Measurements from ENCODE around the gene FBXW5. TPM values are rescaled to one million over a fixed set of nuclear protein-coding genes. Genes with fewer than 3 reads are reported as not detected.

The FBXW5 gene
- total RNA-seq, 1 experiment from 2014 or later = 70.5 TPM

DNA sequence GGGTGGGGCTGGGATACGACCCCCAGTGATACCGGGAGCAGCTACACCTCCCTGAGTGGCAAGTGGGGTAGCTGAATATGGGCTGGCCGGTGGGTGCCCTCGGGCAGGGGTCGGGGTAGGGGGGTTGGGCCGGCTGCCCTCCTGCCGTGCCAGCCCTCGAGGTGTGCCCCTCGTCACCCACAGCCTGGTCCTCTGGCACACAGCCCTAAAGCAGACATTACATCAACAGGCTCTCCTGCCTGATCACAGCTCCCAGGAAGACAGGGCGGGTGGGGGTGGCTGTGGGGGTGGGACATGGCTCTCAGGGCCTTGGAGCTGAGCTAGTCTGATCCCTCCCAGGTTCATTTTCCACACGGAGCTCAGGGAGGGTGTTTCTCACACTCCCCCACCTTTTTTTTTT is 23.2 kb downstream of the FBXW5 start:
- Mint-ChIP-seq H3K36me3 (peaks cover 47% of the 10 kb centered on the region), H3K27me3 (ENCODE audit: low read depth) (no peaks in the 10 kb centered on the region), H3K4me3 (no peak overlapping the region), H3K4me1 (no peaks in the 10 kb centered on the region), H3K27ac (no peak overlapping the region), H3K9me3 (no peaks in the 10 kb centered on the region)
- ChIA-PET CTCF (no interaction called here), POLR2A (no interaction called here)
- no peak for ATAC-seq
- TF ChIP-seq, protein P1, sequence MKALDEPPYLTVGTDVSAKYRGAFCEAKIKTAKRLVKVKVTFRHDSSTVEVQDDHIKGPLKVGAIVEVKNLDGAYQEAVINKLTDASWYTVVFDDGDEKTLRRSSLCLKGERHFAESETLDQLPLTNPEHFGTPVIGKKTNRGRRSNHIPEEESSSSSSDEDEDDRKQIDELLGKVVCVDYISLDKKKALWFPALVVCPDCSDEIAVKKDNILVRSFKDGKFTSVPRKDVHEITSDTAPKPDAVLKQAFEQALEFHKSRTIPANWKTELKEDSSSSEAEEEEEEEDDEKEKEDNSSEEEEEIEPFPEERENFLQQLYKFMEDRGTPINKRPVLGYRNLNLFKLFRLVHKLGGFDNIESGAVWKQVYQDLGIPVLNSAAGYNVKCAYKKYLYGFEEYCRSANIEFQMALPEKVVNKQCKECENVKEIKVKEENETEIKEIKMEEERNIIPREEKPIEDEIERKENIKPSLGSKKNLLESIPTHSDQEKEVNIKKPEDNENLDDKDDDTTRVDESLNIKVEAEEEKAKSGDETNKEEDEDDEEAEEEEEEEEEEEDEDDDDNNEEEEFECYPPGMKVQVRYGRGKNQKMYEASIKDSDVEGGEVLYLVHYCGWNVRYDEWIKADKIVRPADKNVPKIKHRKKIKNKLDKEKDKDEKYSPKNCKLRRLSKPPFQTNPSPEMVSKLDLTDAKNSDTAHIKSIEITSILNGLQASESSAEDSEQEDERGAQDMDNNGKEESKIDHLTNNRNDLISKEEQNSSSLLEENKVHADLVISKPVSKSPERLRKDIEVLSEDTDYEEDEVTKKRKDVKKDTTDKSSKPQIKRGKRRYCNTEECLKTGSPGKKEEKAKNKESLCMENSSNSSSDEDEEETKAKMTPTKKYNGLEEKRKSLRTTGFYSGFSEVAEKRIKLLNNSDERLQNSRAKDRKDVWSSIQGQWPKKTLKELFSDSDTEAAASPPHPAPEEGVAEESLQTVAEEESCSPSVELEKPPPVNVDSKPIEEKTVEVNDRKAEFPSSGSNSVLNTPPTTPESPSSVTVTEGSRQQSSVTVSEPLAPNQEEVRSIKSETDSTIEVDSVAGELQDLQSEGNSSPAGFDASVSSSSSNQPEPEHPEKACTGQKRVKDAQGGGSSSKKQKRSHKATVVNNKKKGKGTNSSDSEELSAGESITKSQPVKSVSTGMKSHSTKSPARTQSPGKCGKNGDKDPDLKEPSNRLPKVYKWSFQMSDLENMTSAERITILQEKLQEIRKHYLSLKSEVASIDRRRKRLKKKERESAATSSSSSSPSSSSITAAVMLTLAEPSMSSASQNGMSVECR (CRISPR knock-in tag; IDR thresholded peaks at IDR 0.05; ENCODE audit: borderline replicate concordance) = no peak
- TF ChIP-seq SOX15 (CRISPR knock-in tag; IDR thresholded peaks at IDR 0.05) = no peak
- TF ChIP-seq SMAD3 (CRISPR knock-in tag; IDR thresholded peaks at IDR 0.05; ENCODE audit: borderline replicate concordance) = no peak
- no peak for TF ChIP-seq JAZF1 (CRISPR knock-in tag; IDR thresholded peaks at IDR 0.05)
- TF ChIP-seq, protein P2, sequence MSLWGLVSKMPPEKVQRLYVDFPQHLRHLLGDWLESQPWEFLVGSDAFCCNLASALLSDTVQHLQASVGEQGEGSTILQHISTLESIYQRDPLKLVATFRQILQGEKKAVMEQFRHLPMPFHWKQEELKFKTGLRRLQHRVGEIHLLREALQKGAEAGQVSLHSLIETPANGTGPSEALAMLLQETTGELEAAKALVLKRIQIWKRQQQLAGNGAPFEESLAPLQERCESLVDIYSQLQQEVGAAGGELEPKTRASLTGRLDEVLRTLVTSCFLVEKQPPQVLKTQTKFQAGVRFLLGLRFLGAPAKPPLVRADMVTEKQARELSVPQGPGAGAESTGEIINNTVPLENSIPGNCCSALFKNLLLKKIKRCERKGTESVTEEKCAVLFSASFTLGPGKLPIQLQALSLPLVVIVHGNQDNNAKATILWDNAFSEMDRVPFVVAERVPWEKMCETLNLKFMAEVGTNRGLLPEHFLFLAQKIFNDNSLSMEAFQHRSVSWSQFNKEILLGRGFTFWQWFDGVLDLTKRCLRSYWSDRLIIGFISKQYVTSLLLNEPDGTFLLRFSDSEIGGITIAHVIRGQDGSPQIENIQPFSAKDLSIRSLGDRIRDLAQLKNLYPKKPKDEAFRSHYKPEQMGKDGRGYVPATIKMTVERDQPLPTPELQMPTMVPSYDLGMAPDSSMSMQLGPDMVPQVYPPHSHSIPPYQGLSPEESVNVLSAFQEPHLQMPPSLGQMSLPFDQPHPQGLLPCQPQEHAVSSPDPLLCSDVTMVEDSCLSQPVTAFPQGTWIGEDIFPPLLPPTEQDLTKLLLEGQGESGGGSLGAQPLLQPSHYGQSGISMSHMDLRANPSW (CRISPR knock-in tag; conservative IDR thresholded peaks at IDR 0.05; ENCODE audit: low read depth) = no peak
- TF ChIP-seq SMAD4 (CRISPR knock-in tag; IDR thresholded peaks at IDR 0.05) = no peak
- TF ChIP-seq PRRX2 (CRISPR knock-in tag; IDR thresholded peaks at IDR 0.05) = no peak
- TF ChIP-seq, protein P3, sequence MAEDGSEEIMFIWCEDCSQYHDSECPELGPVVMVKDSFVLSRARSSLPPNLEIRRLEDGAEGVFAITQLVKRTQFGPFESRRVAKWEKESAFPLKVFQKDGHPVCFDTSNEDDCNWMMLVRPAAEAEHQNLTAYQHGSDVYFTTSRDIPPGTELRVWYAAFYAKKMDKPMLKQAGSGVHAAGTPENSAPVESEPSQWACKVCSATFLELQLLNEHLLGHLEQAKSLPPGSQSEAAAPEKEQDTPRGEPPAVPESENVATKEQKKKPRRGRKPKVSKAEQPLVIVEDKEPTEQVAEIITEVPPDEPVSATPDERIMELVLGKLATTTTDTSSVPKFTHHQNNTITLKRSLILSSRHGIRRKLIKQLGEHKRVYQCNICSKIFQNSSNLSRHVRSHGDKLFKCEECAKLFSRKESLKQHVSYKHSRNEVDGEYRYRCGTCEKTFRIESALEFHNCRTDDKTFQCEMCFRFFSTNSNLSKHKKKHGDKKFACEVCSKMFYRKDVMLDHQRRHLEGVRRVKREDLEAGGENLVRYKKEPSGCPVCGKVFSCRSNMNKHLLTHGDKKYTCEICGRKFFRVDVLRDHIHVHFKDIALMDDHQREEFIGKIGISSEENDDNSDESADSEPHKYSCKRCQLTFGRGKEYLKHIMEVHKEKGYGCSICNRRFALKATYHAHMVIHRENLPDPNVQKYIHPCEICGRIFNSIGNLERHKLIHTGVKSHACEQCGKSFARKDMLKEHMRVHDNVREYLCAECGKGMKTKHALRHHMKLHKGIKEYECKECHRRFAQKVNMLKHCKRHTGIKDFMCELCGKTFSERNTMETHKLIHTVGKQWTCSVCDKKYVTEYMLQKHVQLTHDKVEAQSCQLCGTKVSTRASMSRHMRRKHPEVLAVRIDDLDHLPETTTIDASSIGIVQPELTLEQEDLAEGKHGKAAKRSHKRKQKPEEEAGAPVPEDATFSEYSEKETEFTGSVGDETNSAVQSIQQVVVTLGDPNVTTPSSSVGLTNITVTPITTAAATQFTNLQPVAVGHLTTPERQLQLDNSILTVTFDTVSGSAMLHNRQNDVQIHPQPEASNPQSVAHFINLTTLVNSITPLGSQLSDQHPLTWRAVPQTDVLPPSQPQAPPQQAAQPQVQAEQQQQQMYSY (CRISPR knock-in tag; IDR thresholded peaks at IDR 0.05) = no peak
- no peak for TF ChIP-seq CBFB (CRISPR knock-in tag; IDR thresholded peaks at IDR 0.05; ENCODE audit: low read depth)
- TF ChIP-seq, protein P4, sequence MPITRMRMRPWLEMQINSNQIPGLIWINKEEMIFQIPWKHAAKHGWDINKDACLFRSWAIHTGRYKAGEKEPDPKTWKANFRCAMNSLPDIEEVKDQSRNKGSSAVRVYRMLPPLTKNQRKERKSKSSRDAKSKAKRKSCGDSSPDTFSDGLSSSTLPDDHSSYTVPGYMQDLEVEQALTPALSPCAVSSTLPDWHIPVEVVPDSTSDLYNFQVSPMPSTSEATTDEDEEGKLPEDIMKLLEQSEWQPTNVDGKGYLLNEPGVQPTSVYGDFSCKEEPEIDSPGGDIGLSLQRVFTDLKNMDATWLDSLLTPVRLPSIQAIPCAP (CRISPR knock-in tag; IDR thresholded peaks at IDR 0.05) = no peak
- no peak for TF ChIP-seq MYBL2 (CRISPR knock-in tag; IDR thresholded peaks at IDR 0.05)
- TF ChIP-seq, protein P5, sequence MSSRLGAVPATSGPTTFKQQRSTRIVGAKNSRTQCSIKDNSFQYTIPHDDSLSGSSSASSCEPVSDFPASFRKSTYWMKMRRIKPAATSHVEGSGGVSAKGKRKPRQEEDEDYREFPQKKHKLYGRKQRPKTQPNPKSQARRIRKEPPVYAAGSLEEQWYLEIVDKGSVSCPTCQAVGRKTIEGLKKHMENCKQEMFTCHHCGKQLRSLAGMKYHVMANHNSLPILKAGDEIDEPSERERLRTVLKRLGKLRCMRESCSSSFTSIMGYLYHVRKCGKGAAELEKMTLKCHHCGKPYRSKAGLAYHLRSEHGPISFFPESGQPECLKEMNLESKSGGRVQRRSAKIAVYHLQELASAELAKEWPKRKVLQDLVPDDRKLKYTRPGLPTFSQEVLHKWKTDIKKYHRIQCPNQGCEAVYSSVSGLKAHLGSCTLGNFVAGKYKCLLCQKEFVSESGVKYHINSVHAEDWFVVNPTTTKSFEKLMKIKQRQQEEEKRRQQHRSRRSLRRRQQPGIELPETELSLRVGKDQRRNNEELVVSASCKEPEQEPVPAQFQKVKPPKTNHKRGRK (CRISPR knock-in tag; IDR thresholded peaks at IDR 0.05; ENCODE audit: borderline replicate concordance) = no peak
- TF ChIP-seq FOXJ3 (CRISPR knock-in tag; IDR thresholded peaks at IDR 0.05; ENCODE audit: borderline replicate concordance) = no peak
- no peak for TF ChIP-seq ZNF232 (CRISPR knock-in tag; IDR thresholded peaks at IDR 0.05)
- no peak for TF ChIP-seq ESRRA (CRISPR knock-in tag; IDR thresholded peaks at IDR 0.05; ENCODE audit: borderline replicate concordance)
- no peak for DNase-seq (ENCODE audit: low spot score)

All from WTC11 (cell line).